ENCODE results near the gene SYNE2. TPM values are rescaled to one million over a fixed set of nuclear protein-coding genes. Genes with fewer than 3 reads are reported as not detected.

Gene SYNE2
- total RNA-seq, 1 donor from 2014 or later = 5.7 TPM

DNA sequence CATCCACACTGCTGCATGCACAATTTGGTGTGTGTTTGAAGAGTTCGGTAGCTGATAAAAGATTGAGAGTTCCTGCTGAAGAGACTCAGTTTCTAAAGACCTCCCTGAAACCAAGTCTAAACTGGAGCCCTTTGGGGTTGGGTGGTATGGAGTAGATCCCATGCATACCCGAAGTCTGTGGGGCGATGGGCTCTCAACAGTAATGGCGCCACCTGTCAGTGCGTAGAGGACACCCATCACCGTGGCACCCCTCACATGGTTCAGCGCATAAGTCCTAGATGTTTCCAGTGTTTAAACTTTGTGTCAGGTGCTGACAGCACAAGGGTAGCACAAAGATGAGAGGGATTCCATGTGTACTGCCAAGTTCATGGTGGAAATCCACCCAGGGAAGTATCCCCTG, 355.5 kb downstream of the SYNE2 start:
- H3K36me3 Mint-ChIP-seq (ENCODE audit: low read depth, unreplicated experiment) = peaks cover 3% of the 10 kb centered on the region

DNA sequence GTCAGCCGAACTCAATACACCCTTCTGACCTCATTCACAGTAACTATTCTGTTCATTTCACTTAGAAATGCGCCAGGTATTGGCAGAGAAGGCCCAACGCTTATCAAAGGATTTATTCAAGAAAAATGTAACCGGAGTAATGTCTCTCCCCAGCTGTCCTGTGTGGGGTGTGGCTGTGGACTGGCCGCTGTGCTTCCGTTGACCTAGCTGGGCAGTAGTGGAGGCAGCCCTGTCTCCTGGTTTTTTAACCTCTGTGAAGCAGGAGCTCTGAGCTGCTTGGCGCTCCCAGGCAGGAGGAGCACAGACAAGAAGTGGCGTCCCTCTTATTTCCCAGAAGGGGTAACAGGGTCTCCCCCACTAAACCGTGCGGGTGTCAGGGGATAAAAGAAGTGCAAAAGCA, 356.2 kb downstream of the SYNE2 start:
- Histone ChIP-seq H3K27me3 (ENCODE audit: insufficient read depth, low read length) (no peaks in the 10 kb centered on the region), H3K4me1 (ENCODE audit: insufficient read depth, low read length) (no peaks in the 10 kb centered on the region), H3K4me2 (ENCODE audit: low read length) (no peak overlapping the region), H3K36me3 (ENCODE audit: insufficient read depth, low read length) (no peaks in the 10 kb centered on the region), H3K9ac (ENCODE audit: low read length) (no peak overlapping the region), H3K79me2 (ENCODE audit: insufficient read depth, low read length) (no peaks in the 10 kb centered on the region), H4K20me1 (ENCODE audit: insufficient read depth, low read length) (no peaks in the 10 kb centered on the region), H3K9me3 (ENCODE audit: insufficient read depth, low read depth, low read length) (no peaks in the 10 kb centered on the region), H3K27ac (ENCODE audit: low read depth, low read length) (no peak overlapping the region), H3K4me3 (ENCODE audit: insufficient read depth, low read depth, low read length) (no peak overlapping the region), H2AFZ (ENCODE audit: low read depth, low read length) (no peak overlapping the region)
- no peak for FAIRE-seq
- peaks cover 4% of the 10 kb centered on the region for H3K27me3 Mint-ChIP-seq (ENCODE audit: low read depth, unreplicated experiment)
- H3K4me3 Mint-ChIP-seq (ENCODE audit: unreplicated experiment) = no peak overlapping the region
- TF ChIP-seq CTCF (IDR thresholded peaks at IDR 0.05; ENCODE audit: insufficient read depth, low read depth, low read length) = no peak
- no peak for TF ChIP-seq EZH2 (IDR thresholded peaks at IDR 0.05; ENCODE audit: insufficient read depth, low read length)
- DNase-seq (ENCODE audit: low read depth) = no peak
- H3K9me3 Mint-ChIP-seq (ENCODE audit: unreplicated experiment) = no peaks in the 10 kb centered on the region
- peaks cover 3% of the 10 kb centered on the region for H3K36me3 Mint-ChIP-seq (ENCODE audit: low read depth, unreplicated experiment)
- H3K4me1 Mint-ChIP-seq (ENCODE audit: low read depth, unreplicated experiment) = peaks cover 23% of the 10 kb centered on the region
- H3K27ac Mint-ChIP-seq (ENCODE audit: unreplicated experiment) = no peak overlapping the region

More for the DNA sequence above, 355.5 kb downstream of the SYNE2 start:
- H4K20me1 ChIP-seq (ENCODE audit: insufficient read depth, low read length) = no peaks in the 10 kb centered on the region
- H3K4me3 ChIP-seq (ENCODE audit: insufficient read depth, low read depth, low read length) = no peak overlapping the region
- no peaks in the 10 kb centered on the region for H3K79me2 ChIP-seq (ENCODE audit: insufficient read depth, low read length)
- FAIRE-seq (no peak), DNase-seq (ENCODE audit: low read depth) (no peak)
- Mint-ChIP-seq H3K27me3 (ENCODE audit: low read depth, unreplicated experiment) (peaks cover 7% of the 10 kb centered on the region), H3K4me1 (ENCODE audit: low read depth, unreplicated experiment) (peaks cover 17% of the 10 kb centered on the region), H3K9me3 (ENCODE audit: unreplicated experiment) (no peaks in the 10 kb centered on the region), H3K4me3 (ENCODE audit: unreplicated experiment) (no peak overlapping the region), H3K27ac (ENCODE audit: unreplicated experiment) (no peak overlapping the region)
- no peaks in the 10 kb centered on the region for H3K9me3 ChIP-seq (ENCODE audit: insufficient read depth, low read depth, low read length)
- H3K36me3 ChIP-seq (ENCODE audit: insufficient read depth, low read length) = no peaks in the 10 kb centered on the region
- no peak overlapping the region for H3K27ac ChIP-seq (ENCODE audit: low read depth, low read length)
- no peak overlapping the region for H2AFZ ChIP-seq (ENCODE audit: low read depth, low read length)
- H3K27me3 ChIP-seq (ENCODE audit: insufficient read depth, low read length) = no peaks in the 10 kb centered on the region
- no peak for TF ChIP-seq CTCF (IDR thresholded peaks at IDR 0.05; ENCODE audit: insufficient read depth, low read depth, low read length)
- TF ChIP-seq EZH2 (IDR thresholded peaks at IDR 0.05; ENCODE audit: insufficient read depth, low read length) = no peak
- H3K4me1 ChIP-seq (ENCODE audit: insufficient read depth, low read length) = no peaks in the 10 kb centered on the region
- H3K9ac ChIP-seq (ENCODE audit: low read length) = no peak overlapping the region
- no peak overlapping the region for H3K4me2 ChIP-seq (ENCODE audit: low read length)

DNA sequence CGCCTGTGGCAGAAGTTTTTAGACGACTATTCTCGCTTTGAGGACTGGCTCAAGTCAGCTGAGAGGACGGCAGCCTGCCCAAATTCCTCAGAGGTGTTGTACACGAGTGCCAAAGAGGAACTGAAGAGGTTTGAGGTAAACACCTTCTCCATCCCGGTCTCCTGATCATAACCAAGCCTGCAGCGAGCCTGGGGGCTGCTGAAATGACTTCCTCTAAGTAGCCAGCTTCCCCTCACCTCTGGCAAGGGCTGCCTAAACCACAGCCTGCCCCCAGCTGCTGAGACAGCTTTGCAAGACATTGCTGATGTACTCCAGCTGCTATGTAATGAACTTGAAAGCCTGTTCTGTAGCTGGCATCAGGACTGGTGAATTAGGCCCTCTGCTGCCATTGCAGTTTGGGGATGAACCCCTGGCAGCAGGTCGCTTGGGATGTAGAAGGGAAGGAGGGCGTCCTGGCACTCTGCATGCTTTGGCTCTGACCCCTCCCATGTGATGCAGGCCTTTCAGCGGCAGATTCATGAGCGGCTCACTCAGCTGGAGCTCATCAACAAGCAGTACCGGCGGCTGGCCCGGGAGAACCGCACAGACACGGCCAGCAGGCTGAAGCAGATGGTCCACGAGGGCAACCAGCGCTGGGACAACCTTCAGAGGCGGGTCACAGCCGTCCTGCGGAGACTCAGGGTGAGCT, 356.8 kb downstream of the SYNE2 start:
- Histone ChIP-seq H3K79me2 (ENCODE audit: insufficient read depth, low read length) (no peaks in the 10 kb centered on the region), H2AFZ (ENCODE audit: low read depth, low read length) (no peak overlapping the region), H3K4me3 (ENCODE audit: insufficient read depth, low read depth, low read length) (no peak overlapping the region), H3K4me2 (ENCODE audit: low read length) (no peak overlapping the region), H3K27ac (ENCODE audit: low read depth, low read length) (no peak overlapping the region), H3K36me3 (ENCODE audit: insufficient read depth, low read length) (no peaks in the 10 kb centered on the region), H3K9ac (ENCODE audit: low read length) (no peak overlapping the region), H3K9me3 (ENCODE audit: insufficient read depth, low read depth, low read length) (no peaks in the 10 kb centered on the region), H3K4me1 (ENCODE audit: insufficient read depth, low read length) (no peaks in the 10 kb centered on the region), H3K27me3 (ENCODE audit: insufficient read depth, low read length) (no peaks in the 10 kb centered on the region), H4K20me1 (ENCODE audit: insufficient read depth, low read length) (no peaks in the 10 kb centered on the region)
- TF ChIP-seq CTCF (IDR thresholded peaks at IDR 0.05; ENCODE audit: insufficient read depth, low read depth, low read length) = no peak
- no peak for TF ChIP-seq EZH2 (IDR thresholded peaks at IDR 0.05; ENCODE audit: insufficient read depth, low read length)
- H3K36me3 Mint-ChIP-seq (ENCODE audit: low read depth, unreplicated experiment) = peaks cover 3% of the 10 kb centered on the region
- DNase-seq (ENCODE audit: low read depth) (no peak), FAIRE-seq (no peak)
- peaks cover 4% of the 10 kb centered on the region for H3K27me3 Mint-ChIP-seq (ENCODE audit: low read depth, unreplicated experiment)
- peak overlapping the region; percentile 26 for H3K27ac Mint-ChIP-seq (ENCODE audit: unreplicated experiment)
- no peak overlapping the region for H3K4me3 Mint-ChIP-seq (ENCODE audit: unreplicated experiment)
- peaks cover 23% of the 10 kb centered on the region for H3K4me1 Mint-ChIP-seq (ENCODE audit: low read depth, unreplicated experiment)
- no peaks in the 10 kb centered on the region for H3K9me3 Mint-ChIP-seq (ENCODE audit: unreplicated experiment)

Measured in astrocyte (in vitro differentiated cells and primary cell).